GM21576 (cell line): ENCODE data around the gene PRR23C.
"Not testable (repeated sequence)": the region's sequence is repeated elsewhere in the genome, so short reads cannot be mapped to it uniquely, and the experiment has no call there.

Source experiments
- ATAC-seq: cut with Tn5 transposase; IDR thresholded peaks from one replicate; pipeline ENCODE4 v1.9.1; 2021; ENCODE audit warnings: mild to moderate bottlenecking, moderate library complexity; ENCODE audit not compliant: unreplicated experiment

Gene PRR23C

DNA sequence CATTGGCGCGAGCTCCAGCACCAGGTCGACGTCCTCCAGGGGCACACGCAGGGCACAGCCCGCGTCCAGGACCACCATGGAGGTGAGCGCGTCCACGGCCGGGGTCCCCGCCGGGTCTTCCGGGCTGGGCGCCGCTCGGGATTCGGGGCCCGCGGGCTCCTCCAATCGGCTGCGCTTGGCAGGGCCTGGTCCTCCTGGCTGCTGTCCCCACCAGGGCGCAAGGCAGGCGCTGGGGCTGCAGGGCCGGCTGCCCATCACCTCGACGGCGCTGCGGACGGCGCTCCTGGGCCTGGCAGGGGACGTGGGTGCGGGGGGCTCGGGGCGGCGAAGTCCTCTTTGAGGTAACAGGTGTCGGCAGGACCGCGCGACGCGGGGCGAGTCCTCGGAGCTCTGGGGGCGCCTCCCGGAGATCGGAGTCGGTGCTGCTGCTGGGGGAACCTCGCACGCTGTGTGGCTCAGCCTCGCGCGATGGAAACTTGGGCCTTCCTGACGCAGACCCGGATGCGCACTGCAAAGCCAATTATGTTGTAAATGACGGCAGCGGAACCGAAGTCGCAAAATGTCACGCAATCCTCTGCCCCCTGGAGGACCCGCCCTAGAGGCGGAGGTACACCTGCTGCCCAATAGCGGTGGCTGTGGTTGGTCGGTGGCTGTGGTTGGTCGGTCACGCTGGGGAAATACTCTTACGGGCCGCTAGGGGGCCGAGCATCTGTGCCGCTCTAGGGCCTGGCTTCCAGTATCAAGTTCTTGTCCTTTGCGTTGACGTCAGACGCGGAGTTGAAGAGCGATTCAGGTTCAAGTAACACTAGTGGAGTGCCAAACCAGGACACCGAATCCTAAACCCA is at the start of gene PRR23C:
Gene PRR23C, minus strand, starts transcription at position 527 of the 845 bp plus-strand sequence. Its CDS starts 272 bp downstream, at position 255.
- no peak for ATAC-seq

DNA sequence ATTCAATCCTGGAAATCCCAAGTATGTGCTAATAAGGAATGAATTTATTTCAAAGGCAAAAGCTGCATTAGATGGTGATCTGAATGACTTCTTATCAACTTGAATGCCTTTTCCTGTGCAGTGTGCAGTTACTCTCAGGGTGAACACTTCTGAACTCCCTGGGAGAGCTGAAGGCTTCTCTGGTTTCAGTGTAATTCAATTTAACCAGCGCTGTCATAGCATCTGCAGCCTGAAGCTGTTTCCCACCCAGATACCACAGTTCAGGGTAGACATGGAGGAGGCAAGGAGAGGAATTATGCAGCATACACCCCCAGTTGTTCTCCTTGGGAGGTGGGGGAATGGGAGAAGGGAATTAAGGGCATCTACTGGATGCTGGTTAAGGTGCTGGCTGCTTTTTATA is 49.1 kb upstream of the PRR23C start:
- ATAC-seq = no peak

DNA sequence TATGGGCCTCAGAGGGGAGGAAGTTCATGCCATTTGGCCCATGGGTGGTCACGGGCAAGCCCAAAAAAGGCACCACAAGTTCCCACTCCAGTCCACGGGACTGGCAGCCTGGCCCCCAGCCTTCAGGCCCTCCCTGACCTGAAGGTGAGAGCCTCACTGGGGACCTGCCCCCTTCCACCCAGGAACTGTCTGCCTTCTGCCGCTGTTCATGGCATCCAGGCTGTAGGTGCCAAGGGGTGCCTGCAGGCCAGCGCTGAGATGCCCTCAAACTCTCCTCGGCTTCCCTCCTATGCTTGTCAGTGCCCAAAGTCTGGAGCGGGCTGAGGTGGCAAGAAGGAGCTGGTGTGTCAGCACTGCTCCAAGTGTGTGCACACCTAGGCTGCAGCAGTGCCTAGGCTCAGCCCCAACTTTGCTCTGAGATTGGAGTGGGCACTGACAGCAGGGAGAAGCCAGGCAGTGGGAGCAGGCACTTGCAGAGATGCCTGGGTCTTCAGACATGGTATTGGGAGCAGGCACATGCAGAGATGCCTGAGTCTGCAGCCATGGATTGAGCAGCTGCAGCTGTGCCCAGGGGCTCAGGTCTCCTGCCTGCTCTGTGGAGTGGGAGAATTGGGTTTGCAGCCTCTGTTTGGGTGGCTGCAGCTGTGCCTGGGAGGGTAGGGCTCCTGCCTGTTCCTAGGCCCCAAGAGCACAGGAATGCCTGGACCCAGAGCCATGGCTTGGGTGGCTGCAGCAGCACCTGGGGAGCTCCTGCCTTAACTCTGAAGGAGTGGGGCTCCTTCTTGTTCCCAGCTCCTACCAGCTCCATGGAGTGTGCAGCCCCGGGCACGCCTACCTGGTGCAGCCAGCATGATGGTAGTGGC is 44.0 kb upstream of the PRR23C start:
- ATAC-seq = no peak

DNA sequence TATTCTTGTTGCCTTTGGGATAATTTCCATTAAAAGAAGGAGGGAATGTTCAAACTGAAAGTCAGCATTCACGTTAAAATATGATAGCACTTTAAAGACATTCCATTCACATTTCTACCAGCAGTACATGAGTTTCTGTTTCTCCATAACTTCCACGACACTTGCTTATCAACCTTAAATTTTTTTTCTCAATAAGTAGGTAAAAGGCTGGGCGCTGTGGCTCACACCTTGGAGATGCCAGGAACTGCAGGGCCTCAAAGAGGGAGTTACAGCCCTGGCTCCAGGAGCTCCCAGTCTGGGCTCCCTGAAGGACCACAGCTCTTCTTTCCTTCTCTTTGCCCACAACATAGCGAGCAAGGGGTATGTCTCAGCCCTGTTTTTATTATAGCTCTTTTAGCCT is 42.9 kb upstream of the PRR23C start:
- ATAC-seq = no peak

DNA sequence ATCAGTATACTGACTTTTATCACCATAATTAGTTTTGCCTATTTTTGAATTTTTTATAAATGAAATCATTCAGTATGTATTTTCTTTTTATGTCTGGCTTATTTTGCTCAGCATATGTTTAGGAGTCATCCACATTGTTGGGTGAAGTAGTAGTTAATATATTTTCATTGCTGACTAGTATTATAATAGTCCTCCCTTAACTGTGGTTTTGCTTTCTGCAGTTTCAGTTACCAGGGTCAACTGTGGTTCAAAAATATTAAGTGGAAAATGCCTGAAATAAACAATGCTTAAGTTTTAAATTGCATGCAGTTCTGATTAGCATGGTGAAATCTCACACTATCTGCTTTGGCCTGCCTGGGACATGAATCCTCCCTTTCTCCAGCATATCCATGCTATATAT is 39.5 kb upstream of the PRR23C start:
- no peak for ATAC-seq

DNA sequence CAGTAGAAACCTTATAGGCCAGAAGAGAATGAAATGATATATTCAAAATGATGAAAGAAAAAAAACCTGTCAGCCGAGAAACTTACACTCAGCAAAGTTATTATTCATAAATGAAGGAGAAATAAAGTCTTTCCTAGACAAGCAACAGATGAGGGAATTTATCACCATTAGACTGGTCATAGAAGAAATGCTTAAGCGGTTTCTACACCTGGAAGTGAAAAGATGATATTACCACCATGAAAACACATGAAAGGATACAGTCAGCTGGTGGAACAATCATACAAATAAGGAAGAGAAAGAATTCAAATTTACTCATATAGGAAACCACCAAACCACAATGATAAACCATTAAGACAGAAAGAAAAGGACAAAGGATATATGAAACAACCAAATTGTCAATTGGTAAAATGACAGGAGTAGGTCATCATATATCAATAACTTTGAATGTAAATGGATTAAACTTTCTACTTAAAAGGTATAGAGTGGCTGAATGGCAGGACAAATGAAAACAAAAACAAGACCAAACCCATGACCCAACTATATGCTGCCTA is 29.9 kb upstream of the PRR23C start:
- ATAC-seq = no peak

DNA sequence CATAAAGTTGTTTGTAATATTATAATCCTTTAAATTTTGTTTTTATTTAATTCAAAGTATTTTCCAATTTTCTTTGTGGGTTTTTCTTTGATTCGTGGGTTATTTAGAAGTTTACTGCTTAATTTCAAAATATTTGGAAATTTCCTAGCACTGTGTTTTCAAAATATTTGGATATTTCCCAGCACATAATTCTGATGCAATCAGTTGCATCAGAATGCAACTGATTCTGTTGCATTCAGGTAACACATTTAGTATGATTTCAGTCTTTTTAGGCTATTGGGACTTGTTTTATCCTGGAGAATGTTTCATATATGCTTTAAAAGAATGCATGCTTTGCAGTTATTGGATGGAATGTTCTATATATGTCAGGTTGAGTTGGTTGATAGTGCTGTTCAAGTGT is 18.2 kb upstream of the PRR23C start:
- ATAC-seq = no peak

DNA sequence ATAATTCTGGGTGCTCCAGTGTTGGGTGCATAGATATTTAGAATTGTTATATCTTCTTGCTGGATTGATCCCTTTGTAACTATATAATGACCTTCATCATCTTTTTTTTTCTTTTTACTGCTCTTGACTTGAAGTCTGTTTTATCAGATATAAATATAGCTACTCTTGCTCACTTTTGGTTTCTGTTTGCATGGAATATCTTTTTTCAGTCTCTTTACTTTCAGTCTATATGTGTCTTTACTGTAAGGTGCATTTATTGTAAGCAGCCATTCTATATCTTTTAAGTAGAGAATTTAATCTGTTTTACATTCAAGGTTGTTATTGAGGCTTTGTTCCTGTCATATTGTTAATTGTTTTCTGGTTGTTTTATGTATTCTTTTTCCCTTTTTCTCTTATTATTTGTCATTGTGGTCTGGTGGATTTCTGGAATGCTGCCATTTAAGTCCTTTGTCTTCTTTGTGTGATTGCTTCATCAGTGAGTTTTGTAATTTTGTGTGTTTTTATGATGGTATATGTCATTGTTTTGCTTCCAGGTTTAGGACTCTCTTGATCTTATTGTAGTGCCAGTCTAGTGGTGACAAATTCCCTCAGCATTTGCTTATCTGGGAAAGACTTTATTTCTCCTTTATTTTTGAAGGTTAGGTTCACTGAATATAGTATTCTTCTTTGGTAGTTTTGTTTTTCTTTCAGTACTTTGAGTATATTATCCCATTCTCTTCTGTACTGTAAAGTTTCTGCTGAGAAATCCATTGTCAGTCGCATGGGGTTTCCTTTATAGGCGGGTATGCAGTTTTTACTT is 8.3 kb upstream of the PRR23C start:
- no peak for ATAC-seq

DNA sequence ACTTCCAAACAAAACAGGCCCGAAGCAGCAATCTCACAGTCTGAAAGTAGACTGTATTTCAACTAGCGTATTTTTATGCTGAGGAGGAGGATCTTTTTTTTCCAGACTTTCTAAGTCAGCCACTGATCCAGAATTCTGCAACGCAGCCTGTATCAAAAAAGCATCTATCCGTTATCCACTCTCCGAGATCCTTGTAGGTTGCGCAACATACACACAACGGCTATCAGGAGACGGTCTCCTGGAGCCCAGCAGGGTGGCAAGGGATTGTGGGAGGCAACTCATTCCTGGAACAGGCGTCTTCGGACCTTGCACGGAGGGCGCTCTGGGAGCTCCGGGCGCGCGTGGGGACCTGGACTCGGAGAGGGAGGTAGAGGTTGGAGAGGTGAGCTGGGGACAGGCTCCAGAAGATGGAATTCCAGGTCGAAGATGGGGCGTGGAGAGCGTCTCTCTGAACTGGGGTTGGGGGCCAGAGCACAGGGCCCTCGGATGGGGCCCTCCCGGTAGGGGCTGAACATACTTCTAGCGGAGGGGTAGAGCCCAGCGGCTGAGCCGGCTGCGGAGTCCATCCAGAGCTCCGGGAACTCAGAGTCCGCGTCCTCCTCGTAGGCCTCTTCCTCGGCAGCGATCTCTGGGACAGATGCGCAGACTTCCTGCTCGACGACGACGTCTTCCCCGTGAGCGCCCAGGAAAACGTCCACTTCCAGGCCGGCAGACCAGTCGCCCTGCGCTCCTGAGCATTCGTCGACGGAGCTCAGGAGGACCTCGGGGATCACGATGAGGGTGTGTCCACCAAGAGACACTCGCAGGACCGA is 932 bp downstream of the PRR23C start:
- ATAC-seq = no peak

DNA sequence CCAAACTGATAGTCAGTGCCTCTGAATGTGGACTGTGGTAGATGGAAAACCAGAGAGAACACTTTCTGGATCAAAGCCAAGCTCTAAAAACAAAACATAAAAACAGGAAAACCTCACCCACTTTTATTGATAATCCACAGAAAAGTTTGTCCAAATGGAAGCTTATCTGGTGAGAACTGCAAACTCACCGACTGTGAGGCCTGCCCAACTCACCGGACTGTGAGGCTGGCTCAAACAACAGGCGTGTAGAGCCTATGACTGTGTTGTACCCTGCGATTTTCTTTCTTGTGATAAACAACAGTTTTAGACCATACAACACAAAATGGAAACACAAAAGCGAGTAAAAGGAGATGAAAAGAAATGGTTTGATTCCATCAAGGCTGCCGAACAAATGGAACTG is 7.2 kb downstream of the PRR23C start:
- ATAC-seq = no peak

DNA sequence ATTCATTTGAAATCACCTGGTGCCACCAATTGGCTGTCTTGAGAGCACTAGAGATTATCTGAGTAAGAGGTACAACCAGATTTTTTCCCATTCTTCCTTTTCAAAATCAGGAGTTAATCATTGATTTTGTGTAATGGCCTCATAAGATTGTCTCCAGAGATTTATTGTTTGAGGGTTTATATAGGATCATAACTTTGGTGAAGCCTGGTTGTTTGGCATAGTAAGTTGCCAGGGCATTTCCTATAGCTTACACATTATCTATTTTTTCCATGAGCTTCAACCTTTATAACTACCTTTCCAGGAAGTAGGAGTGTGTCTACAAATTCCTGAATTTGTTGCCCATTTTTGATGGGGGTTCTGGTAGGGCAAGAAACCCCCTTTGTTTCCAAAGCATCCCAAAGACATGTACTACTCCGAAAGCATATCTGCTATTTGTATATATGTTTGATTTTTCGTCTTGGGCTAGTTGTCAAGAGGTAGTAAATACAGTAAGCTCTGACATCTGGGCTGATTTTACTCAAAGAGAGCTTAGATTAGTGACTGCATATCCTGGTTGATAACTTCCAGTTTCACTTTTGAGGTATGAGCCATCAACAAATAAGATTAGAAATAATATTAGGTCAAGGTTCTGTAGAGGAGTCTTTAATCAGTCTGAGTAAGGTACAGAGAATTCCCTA is 12.2 kb downstream of the PRR23C start:
- no peak for ATAC-seq

DNA sequence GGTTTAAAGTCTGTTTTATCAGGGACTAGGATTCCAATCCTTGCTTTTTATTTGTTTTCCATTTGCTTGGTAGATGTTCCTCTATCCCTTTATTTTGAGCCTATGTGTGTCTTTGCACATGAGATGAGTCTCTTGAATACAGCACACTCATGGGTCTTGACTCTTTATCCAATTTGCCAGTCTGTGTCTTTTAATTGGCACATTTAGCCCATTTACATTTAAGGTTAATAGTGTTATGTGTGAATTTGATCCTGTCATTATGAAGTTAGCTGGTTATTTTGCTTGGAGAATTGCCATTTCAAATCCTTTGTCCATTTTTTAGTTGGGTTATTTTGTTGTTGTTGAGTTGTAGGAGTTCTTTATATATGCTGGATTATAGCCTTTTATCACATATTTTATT is 14.1 kb downstream of the PRR23C start:
- not testable (repeated sequence) for ATAC-seq

DNA sequence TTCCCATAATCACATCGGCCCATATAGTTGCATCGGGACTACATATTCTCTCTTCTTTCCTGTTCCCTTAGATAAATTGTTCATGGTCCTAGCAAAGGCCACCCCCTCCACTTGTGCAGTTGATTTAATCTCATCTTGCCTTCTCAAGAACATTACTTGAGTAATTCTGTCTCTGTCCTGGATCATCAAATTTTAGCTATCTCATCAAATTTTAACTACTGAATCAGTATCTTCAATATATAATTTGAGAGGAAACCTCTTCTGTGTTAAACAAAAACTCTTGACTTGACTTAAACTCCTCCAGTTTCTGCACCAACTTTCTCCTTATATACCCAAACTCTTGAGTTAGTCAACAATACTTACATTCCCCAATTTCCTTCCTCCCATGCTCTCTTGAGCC is 19.7 kb downstream of the PRR23C start:
- ATAC-seq = no peak

DNA sequence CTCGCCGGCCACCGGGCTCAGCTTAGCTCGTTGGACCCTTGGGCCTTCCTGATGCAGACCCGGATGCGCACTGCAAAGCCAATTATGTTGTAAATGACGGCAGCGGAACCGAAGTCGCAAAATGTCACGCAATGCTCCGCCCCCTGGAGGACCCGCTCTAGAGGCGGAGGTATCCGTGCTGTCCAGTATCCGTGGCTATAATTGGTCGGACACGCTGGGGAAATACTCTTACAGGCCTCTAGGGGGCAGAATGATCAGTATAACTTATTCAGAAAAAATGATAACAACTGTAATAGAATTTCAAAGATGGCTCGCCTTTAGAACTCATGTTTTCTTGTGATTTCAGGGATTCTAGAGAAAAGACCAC is 23.8 kb downstream of the PRR23C start, which contains the start of gene PRR23B:
Gene PRR23B, minus strand, starts transcription at position 59 of the 367 bp plus-strand sequence. CDS start 265 bp downstream, outside the sequence.
- no peak for ATAC-seq

DNA sequence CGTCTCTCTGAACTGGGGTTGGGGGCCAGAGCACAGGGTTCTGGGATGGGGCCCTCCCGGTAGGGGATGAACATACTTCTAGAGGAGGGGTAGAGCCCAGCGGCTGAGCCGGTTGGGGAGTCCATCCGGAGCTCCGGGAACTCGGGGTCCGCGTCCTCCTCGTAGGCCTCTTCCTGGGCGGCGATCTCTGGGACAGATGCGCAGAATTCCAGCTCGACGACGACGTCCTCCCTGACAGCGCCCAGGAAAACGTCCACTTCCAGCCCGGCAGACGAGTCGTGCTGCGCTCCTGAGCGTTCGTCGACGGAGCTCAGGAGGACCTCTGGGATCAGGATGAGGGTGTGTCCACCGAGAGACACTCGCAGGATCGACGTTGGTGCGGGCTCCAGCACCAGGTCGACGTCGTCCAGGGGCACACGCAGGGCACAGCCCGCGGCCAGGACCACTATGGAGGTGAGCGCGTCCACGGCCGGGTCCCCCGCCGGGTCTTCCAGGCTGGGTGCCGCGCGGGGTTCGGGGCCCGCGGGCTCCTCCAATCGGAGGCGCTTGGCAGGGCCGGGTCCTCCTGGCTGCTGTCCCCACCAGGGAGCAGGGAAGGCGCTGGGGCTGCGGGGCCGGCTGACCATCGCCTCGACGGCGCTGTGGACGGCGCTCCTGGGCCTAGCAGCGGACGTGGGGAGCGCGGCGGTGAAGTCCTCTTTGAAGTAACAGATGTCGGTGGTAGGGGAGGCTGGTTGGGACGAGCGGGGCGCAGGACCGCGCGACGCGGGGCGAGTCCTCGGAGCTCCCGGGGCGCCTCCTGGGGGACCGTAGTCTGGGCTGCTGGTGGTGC is 24.4 kb downstream of the PRR23C start:
- ATAC-seq = no peak

DNA sequence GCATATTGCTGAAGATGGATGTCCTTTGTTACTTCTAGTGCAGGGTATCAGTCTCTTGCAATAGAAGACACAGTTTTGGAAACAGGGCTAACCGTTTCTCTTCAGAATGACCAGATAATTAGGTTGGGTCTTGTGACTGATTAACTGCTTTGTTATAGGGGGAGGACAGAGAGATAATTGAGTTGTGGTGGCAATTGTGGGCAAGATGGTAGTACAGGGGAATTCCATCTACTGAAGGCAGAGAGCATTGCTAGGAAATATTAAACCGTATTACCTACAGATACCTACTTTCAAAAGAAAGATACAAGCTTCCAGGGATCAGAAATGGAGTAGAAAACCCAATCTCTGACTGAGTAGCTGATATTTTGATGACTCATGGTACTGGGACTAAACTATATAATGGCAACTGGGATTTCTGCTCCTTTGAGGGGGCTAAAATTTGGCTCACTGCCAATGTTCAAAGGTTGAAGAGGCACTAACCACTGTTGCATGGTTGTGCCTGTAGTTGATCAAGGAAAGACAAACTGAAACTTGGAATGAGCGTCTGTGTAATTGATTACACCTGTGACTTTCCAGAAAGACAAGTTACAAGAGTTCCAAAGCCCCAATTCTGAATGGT is 28.2 kb downstream of the PRR23C start:
- ATAC-seq = no peak

DNA sequence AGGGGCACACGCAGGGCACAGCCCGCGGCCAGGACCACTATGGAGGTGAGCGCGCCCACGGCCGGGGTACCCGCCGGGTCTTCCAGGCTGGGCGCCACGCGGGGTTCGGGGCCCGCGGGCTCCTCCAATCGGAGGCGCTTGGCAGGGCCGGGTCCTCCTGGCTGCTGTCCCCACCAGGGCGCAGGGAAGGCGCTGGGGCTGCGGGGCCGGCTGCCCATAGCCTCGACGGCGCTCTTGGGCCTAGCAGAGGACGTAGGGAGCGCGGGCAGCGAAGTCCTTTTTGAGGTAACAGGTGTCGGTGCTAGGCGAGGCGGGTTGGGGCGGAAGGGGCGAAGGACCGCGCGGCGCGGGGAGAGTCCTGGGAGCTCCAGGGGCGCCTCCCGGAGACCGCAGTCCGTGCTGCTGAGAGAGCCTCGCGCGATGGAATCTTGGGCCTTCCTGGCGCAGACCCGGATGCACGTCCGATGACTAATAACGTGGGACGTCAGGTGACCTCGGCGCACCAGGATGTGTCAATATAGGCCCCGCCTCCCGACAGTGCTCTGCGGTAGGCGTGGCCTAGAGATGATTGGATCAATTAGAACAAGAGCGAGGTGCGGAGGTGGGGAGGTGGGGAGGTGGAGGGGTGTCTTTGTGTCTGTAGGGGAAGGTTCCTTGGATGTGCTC is 38.5 kb downstream of the PRR23C start, which contains the start of gene PRR23A:
Gene PRR23A, minus strand, starts transcription at position 218 of the 666 bp plus-strand sequence. Its CDS starts 0 bp downstream, at position 218.
- no peak for ATAC-seq
